ENCODE results near the gene STK32C.

DNA sequence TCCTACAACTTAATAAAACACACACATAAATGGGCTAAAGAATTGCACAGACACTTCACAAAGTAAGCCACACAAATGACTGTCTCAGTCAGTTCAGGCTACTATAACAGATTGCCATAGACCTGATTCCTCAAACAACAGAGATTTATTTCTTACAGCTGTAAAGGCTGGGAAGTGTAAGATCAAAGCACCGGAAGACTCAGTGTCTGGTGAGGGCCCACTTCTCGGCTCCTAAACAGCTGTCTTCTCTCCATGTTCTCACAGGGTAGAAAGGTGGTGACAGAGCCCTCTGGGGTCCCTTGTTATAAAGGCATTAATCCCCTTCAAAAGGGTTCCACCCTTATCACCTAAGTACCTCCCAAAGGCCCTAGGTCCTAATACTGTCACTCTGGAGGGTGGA is 18.3 kb downstream of the STK32C start:
- TF ChIP-seq, protein P1, sequence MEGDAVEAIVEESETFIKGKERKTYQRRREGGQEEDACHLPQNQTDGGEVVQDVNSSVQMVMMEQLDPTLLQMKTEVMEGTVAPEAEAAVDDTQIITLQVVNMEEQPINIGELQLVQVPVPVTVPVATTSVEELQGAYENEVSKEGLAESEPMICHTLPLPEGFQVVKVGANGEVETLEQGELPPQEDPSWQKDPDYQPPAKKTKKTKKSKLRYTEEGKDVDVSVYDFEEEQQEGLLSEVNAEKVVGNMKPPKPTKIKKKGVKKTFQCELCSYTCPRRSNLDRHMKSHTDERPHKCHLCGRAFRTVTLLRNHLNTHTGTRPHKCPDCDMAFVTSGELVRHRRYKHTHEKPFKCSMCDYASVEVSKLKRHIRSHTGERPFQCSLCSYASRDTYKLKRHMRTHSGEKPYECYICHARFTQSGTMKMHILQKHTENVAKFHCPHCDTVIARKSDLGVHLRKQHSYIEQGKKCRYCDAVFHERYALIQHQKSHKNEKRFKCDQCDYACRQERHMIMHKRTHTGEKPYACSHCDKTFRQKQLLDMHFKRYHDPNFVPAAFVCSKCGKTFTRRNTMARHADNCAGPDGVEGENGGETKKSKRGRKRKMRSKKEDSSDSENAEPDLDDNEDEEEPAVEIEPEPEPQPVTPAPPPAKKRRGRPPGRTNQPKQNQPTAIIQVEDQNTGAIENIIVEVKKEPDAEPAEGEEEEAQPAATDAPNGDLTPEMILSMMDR (conservative IDR thresholded peaks at IDR 0.05; ENCODE audit: low read depth, low read length), result no peak
- TF ChIP-seq RAD21 (IDR thresholded peaks at IDR 0.05; ENCODE audit: low read length) (no peak), USF2 (IDR thresholded peaks at IDR 0.05; ENCODE audit: low read depth, low read length) (no peak), POLR2A (IDR thresholded peaks at IDR 0.05; ENCODE audit: low read depth, low read length) (no peak), NFE2L2 (IDR thresholded peaks at IDR 0.05; ENCODE audit: low read depth, low read length) (no peak), CEBPB (IDR thresholded peaks at IDR 0.05; ENCODE audit: low read depth, low read length) (no peak), SMC3 (IDR thresholded peaks at IDR 0.05; ENCODE audit: low read depth, low read length) (no peak), RFX5 (IDR thresholded peaks at IDR 0.05; ENCODE audit: low read depth, low read length) (no peak), BHLHE40 (IDR thresholded peaks at IDR 0.05; ENCODE audit: low read depth, low read length) (no peak)
- TF ChIP-seq, protein P2, sequence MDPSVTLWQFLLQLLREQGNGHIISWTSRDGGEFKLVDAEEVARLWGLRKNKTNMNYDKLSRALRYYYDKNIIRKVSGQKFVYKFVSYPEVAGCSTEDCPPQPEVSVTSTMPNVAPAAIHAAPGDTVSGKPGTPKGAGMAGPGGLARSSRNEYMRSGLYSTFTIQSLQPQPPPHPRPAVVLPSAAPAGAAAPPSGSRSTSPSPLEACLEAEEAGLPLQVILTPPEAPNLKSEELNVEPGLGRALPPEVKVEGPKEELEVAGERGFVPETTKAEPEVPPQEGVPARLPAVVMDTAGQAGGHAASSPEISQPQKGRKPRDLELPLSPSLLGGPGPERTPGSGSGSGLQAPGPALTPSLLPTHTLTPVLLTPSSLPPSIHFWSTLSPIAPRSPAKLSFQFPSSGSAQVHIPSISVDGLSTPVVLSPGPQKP (IDR thresholded peaks at IDR 0.05; ENCODE audit: borderline replicate concordance, low read depth, low read length), result no peak
